LNCaP clone FGC (cell line): ENCODE results near the gene ARFGAP2.

Source experiments
- DNase-seq: peaks from one replicate; pipeline ENCODE4 v3.0.0-alpha.2; 2011; ENCODE audit warnings: low read depth
- H3K4me3 ChIP-seq: 2 replicates; pipeline ENCODE4 v1.5.1; 2011; ENCODE audit warnings: mild to moderate bottlenecking, low read depth, low read length, control low read depth
- CTCF ChIP-seq: IDR thresholded peaks from 2 replicates; pipeline ENCODE4 v1.5.1; 2012; ENCODE audit warnings: mild to moderate bottlenecking; ENCODE audit not compliant: control insufficient read depth, insufficient read depth; ENCODE audit errors: extremely low read depth

The ARFGAP2 gene

DNA sequence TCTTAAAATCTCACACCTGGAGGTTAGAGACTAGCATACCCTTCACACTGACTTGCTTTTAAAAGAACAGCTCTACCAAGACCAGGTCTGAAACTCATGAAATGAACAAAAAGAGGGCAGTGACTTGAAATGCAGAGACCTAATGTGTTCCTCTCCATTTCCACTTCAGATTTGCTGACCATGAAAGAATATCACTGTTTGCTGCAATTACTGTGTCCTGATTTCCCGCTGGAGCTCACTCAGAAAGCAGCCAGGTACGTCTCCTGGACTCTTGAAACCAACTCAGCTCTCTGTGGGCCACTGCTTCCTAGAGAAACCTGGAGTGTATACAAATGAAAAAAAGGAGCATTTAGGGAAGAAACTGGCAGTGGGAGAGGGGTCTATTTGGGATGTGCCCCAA lies 39.2 kb downstream of the ARFGAP2 start:
- TF ChIP-seq CTCF = no peak
- H3K4me3 ChIP-seq = no peak overlapping the region
- no peak for DNase-seq

DNA sequence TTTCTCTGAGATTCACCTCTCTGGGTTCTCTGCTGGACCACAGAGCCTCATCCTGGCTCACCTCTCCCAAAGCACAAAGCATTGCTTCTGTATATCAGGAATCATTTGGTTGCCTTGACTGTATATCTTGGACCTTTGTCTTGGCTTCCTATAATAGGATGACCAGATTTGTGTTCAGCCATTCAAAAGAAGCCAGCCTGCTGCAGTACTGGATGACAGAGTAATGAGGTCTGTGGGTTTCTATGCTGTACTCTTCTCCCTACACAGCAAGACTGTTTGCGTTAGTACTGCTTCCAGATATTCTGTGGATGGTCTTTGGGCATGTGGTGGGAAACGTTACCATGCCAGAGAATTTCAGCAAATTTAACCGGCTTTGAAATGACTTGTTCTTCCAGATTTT lies 39.8 kb downstream of the ARFGAP2 start:
- no peak for TF ChIP-seq CTCF
- no peak for DNase-seq
- no peak overlapping the region for H3K4me3 ChIP-seq

GRCh38 chr11:47136327-47136726 lies 40.4 kb downstream of the ARFGAP2 start:
- no peak overlapping the region for H3K4me3 ChIP-seq
- no peak for TF ChIP-seq CTCF

DNA sequence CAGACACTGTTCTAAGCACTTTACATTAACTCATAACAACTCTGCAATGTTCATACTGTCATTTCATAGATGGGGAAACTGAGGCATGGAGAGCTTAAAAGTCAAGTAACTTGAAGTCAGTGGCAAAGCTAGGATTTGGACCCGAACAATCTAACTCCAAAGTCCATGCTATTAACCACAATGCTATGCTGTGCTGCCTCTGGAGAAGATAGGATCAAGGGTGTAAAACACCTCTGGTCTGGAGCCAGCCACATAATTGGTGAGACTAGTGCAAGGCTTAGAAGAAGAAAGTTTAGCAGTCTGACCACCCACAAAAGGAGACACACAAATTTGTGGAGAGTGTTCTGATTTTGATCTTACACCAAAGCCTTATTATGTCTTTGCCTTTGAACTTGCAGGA lies 43.7 kb downstream of the ARFGAP2 start:
- TF ChIP-seq CTCF = no peak
- no peak for DNase-seq
- no peak overlapping the region for H3K4me3 ChIP-seq

More at GRCh38 chr11:47136327-47136726, 40.4 kb downstream of the ARFGAP2 start:
- DNase-seq = no peak

DNA sequence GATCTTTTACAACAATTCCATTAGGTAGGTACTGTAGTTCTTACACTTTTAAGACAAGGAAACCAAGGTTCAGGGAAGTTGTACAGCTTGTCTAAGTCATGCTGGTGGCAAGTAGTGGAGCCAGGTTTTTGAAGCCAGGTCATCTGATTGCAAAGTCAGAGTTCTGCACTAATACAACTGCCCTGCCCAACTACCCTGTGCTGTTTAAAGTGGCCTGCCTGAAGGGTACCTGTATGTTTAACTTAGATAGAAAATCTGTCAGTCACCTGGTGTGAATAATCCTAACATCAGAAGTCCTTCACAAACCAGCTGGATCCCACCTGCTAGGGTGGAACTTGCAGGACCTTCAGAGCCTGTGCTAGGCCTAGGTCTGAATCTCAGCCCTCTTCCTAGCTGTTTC lies 44.2 kb downstream of the ARFGAP2 start:
- DNase-seq = no peak
- H3K4me3 ChIP-seq = no peak overlapping the region
- TF ChIP-seq CTCF = no peak

DNA sequence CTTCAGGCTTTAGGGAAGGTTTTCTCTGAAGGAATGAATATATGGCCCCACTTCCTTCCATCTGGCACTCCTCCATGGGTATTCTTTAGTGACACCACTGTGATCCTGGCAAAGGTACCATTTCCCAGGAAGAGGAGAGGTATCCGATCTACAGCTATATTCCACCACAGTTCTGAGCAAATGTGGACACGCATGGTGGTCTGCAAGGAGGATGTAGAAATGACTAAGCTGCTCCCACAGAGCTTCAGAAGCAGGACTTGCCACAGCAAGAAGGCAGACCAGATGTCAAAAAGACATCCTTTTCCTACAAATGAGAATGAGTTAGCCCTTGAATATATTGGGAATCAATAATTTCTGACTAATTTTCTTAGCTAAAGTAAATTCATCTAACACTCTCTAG lies 45.5 kb downstream of the ARFGAP2 start:
- no peak for DNase-seq
- TF ChIP-seq CTCF = no peak
- H3K4me3 ChIP-seq = no peak overlapping the region

- no peak for DNase-seq
These were observed 46.1 kb downstream of the ARFGAP2 start for GRCh38 chr11:47130543-47130942.

More at GRCh38 chr11:47130543-47130942, 46.1 kb downstream of the ARFGAP2 start:
- H3K4me3 ChIP-seq = no peak overlapping the region
- no peak for TF ChIP-seq CTCF
